Colonic mucosa (tissue), 4 donors: ENCODE results near the gene ERCC8. TPM values are rescaled to one million over a fixed set of nuclear protein-coding genes. Genes with fewer than 3 reads are reported as not detected.

Experiments
- DNase-seq: peaks from one replicate; pipeline ENCODE4 v3.0.0-alpha.2; 2020
- H3K27ac ChIP-seq: fragments of 200-600 bp; one replicate; pipeline ENCODE4 v1.8.0; 2021
- H3K27me3 ChIP-seq: fragments of 200-600 bp; one replicate; pipeline ENCODE4 v1.8.0; 2021
- H3K36me3 ChIP-seq: fragments of 200-600 bp; one replicate; pipeline ENCODE4 v1.8.0; 2021
- H3K4me1 ChIP-seq: fragments of 200-600 bp; one replicate; pipeline ENCODE4 v1.8.0; 2021; ENCODE audit warnings: mild to moderate bottlenecking
- H3K4me3 ChIP-seq: fragments of 200-600 bp; one replicate; pipeline ENCODE4 v1.8.0; 2021
- H3K9ac ChIP-seq, 2 donors: one replicate each; pipeline ENCODE4 v1.7.0; 2013; ENCODE audit warnings: control low read depth in 2 of 2, low read depth in 2 of 2, low read length in 2 of 2
- H3K9me3 ChIP-seq: fragments of 200-600 bp; one replicate; pipeline ENCODE4 v1.8.0; 2021
- CTCF ChIP-seq: fragments of 200-600 bp; IDR thresholded peaks from one replicate; pipeline ENCODE4 v1.8.0; 2022; ENCODE audit warnings: antibody characterized with exemption, mild to moderate bottlenecking
- intact Hi-C: fragments of 100-400 bp; cut with DNase I; formaldehyde crosslinking; loops from one replicate; pipeline ENCODE4 v1.14.1; 2022
- total RNA-seq, 2 donors: library from RNA; stranded (reverse); fragmentation: NEBNext Ultra II Directional in 1 of 2; extraction: Animal tissue kit (Norgen Biotek cat#: 25700) in 1 of 2; gene quantifications; one replicate each; pipeline ENCODE4 v1.2.1, GENCODE V29; 2021
- donor health status: healthy.
- donor health status: DM: no; HTN: no; CAD: no.
- donor health status: DM: no; HTN: no; CAD: no.

Gene ERCC8
- total RNA-seq, 2 donors from 2014 or later, result 9.0 to 9.8 TPM

DNA sequence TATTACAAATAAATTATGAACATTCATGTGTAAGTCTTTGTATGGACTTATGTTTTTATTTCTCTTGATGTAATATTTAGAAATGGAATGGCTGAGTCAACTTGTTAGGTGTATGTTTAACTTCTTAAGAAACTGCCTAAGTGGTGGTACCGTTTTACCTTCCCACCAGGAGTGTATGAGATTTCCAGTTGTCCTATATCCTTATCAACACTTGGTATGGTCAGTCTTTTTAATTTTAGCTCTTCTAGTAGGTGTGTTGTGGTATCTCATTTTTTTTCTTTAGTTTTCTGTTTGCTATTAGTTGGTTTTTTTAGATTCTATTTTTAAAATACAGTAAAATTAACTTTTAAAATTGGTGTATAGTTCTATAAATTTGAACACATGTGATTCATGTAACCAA lies 3.9 kb upstream of the ERCC8 start:
- no peaks in the 10 kb centered on the region for H3K9me3 ChIP-seq
- no peak overlapping the region for H3K9ac ChIP-seq
- no peak for DNase-seq
- H3K4me3 ChIP-seq, result no peak overlapping the region
- no peaks in the 10 kb centered on the region for H3K36me3 ChIP-seq
- intact Hi-C loops, result loop anchor here (10.0 kb wide), 1 partner anchor 254 kb away; no protein-coding TSS in a partner anchor
- H3K27me3 ChIP-seq, result no peaks in the 10 kb centered on the region
- no peaks in the 10 kb centered on the region for H3K4me1 ChIP-seq
- no peak for TF ChIP-seq CTCF
- H3K27ac ChIP-seq, result no peak overlapping the region

DNA sequence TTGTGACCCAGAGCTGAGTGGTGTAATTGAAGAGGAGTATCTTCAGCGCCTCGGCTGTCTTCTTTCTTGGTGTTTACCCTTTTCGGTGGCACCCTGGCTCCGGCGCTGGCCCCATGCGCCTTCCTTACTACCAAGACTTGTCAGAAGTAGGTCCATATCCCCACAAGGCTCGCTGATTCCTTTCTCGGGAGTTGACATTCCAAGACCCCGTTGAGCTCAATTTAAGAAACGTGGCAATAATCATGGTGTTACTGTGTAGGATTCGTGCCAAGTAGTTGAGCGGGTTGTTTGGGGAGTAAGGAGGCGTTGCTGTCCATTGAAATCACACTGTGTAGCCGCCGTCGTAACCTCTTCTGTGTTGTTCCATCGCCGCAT lies 930 bp upstream of the ERCC8 start:
- no peak for TF ChIP-seq CTCF
- Histone ChIP-seq H3K36me3 (no peaks in the 10 kb centered on the region), H3K9me3 (no peaks in the 10 kb centered on the region), H3K27ac (peak overlapping the region; percentile 63), H3K4me1 (no peaks in the 10 kb centered on the region), H3K9ac (peak overlapping the region; percentile 75 to 76), H3K27me3 (no peaks in the 10 kb centered on the region), H3K4me3 (peak overlapping the region; percentile 74)
- peak; percentile 57 for DNase-seq
- intact Hi-C loops, result loop anchor here (10.0 kb wide), 1 partner anchor 251 kb away; no protein-coding TSS in a partner anchor

DNA sequence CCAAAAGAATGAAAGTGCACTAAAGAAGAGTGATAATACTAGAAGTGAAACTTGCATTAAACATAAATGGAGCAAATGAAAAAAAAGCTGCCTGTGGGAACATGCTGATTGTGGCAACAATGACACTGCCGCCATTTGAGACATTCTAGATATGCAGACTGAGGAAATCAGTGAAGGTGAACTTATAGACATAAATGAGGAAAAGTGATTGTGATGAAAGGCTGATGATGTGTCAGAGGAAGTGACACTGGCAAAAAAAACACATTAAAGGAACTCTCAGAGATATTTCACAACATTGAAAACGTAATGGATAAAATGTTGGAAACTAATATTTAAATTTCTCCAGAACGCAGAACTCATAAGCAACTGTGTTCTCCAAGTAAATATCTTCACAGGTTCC lies 1.2 kb downstream of the ERCC8 start:
- Histone ChIP-seq H3K27ac (no peak overlapping the region), H3K27me3 (no peaks in the 10 kb centered on the region), H3K36me3 (no peaks in the 10 kb centered on the region), H3K9me3 (no peaks in the 10 kb centered on the region), H3K4me1 (no peaks in the 10 kb centered on the region), H3K4me3 (no peak overlapping the region), H3K9ac (no peak overlapping the region)
- no peak for DNase-seq
- no peak for TF ChIP-seq CTCF
- intact Hi-C loops, result loop anchor here (10.0 kb wide), 1 partner anchor 249 kb away; no protein-coding TSS in a partner anchor

DNA sequence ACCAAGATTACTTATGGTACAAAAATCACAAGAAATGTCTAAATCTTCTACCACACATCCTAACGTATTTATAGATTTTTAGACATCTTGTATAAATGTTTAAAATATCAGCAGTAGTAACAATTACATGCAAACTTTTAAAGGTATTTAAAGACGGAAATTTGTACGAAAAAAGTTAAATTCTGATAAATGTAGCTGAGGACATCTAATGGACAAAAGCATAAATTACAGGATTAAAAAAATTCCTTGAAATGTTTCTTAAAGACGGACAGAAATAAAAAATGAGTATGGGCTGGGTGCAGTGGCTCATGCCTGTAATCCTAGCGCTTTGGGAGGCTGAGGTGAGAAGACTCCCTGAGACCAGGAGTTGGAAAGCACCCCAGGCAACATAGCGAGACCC lies 15.8 kb downstream of the ERCC8 start:
- Histone ChIP-seq H3K9me3 (no peaks in the 10 kb centered on the region), H3K4me3 (no peak overlapping the region), H3K27me3 (no peaks in the 10 kb centered on the region), H3K36me3 (no peaks in the 10 kb centered on the region), H3K4me1 (no peaks in the 10 kb centered on the region), H3K27ac (no peak overlapping the region), H3K9ac (no peak overlapping the region)
- DNase-seq, result no peak
- intact Hi-C loops, result no loop called here
- TF ChIP-seq CTCF, result peak; percentile 14

GRCh38 chr5:60927450-60927849 lies 17.4 kb downstream of the ERCC8 start:
- Histone ChIP-seq H3K36me3 (no peaks in the 10 kb centered on the region), H3K4me1 (no peaks in the 10 kb centered on the region), H3K4me3 (no peak overlapping the region), H3K9me3 (no peaks in the 10 kb centered on the region), H3K9ac (no peak overlapping the region), H3K27me3 (no peaks in the 10 kb centered on the region), H3K27ac (no peak overlapping the region)
- no peak for DNase-seq
- TF ChIP-seq CTCF, result no peak
- intact Hi-C loops, result no loop called here
